NCI-H1092 (cell line): ENCODE data around the gene NR3C2.

Source experiments
- DNase-seq: peaks from one replicate; lab custom pipeline; 2025; lab: John Stamatoyannopoulos, UW

Gene NR3C2

GRCh38 chr4:148312956-148313490 lies 129.2 kb downstream of the NR3C2 start:
- no peak for DNase-seq

DNA sequence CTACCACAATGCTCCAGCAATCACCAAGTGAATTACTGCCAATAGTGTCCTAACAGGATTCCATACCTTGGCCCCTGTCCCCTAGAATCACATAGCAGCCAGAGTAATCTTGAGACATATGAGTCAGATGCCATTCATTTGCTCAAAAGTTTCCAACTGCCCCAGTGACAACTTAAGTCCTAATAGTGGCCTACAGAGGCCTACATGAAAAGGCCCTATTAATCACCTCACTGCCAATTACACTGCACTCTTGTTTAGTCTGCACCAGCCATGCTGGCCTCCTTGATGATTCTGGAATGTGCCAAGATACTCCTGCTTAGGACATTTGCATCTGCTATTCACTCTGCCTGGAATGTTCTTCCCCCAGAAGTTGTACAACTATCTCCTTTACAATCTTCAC lies 130.7 kb downstream of the NR3C2 start:
- DNase-seq: no peak

DNA sequence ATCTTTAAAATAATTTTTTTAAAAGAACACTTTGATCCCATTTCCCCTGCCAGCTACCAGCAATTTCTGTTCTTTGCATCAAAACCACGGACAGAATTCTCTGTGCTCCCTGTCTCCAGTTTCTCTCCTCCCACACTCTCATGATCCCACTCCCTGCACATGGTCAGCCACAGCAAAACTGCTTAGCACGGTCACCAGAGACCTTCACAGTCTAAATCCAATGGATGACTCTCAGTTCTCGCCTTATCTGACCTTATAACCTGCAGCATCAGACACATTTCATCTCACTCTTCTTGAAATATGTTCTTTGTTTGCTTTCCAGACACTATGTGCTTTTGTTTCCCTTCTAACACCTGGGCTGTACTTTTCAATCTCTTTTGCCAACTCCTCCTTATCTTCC lies 131.5 kb downstream of the NR3C2 start:
- no peak for DNase-seq

GRCh38 chr4:148305751-148306150 lies 136.5 kb downstream of the NR3C2 start:
- no peak for DNase-seq

DNA sequence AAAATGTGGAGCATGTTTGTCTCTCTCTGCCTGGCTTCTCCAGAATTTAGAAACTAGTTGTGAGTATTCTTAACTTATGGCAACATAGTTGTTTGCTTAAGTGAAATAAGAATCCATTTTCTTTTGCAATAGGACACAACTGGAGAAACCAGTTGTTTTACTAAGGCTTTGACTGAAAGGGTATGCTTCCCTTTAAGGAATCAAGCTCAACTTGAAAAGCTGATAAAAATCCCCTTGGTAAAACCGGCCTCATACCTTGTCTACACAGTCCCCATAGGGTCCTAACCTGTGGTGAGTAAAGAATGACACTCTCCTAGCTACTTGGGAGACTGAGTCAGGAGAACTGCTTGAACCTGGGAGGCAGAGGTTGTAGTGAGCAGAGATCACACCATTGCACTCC lies 139.8 kb downstream of the NR3C2 start:
- DNase-seq: no peak

DNA sequence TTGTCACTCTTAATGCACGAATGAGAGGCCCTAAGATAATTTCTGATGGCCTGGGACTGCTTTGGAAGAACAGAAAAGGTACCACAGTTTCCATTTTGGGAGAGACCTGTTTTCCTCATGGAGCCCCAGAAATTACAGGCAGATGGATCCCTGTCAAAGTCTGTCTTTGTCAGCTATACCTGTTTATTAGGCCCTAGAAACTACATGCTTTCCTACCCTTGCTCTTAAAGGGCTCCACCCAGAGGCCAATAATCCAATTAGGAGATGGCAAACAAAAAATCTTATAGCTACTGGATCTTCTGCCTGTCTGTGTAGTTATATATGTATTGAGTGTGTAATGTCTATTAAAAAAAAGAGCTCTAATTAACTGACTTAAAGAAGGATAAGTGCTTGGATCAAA lies 141.3 kb downstream of the NR3C2 start:
- no peak for DNase-seq

DNA sequence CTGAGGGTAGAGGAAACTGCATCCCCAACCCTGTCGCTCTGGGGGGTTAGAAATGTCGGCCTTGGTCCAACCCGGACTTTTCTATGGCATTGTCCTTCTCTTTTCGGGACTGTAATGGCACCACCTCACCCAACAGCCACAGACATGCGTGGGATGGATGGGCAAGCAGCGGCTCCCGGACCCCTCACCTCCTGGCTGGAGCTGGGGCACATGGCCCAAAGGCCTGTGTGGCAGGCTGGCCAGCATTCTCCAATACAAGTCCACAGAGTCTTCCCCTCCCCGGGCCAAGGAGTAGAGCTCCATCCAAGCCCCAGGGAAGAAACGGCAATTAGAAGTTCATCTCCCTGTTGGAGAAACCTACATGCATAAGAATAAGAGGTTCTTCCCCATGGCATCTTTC lies 142.9 kb downstream of the NR3C2 start:
- no peak for DNase-seq

GRCh38 chr4:148296498-148296897 lies 145.7 kb downstream of the NR3C2 start:
- no peak for DNase-seq

GRCh38 chr4:148295642-148296041 lies 146.6 kb downstream of the NR3C2 start:
- no peak for DNase-seq

- DNase-seq: no peak
These were observed 148.6 kb downstream of the NR3C2 start for GRCh38 chr4:148293571-148293970.

GRCh38 chr4:148292686-148293085 lies 149.5 kb downstream of the NR3C2 start:
- DNase-seq: no peak

- DNase-seq: no peak
These were observed 152.5 kb downstream of the NR3C2 start for GRCh38 chr4:148289740-148290139.

DNA sequence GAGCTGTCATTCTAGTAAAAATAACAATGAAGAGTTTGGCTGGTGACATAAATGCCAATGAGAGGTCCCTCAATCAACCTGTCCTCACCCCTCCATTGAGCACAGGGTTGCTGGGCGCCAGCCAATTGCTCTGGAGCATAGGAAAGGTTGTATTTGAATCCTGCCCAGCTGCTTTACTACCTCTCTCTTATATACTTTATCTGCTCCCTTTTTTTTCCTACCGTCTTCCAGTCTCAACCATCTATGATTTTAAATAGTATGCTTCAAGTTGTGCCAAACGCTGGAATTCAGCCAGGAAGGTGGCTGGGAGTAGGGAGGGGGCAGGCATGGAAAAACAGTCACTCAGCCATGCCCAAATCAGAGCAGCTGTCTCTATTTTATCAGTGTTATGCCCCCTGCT lies 153.8 kb downstream of the NR3C2 start:
- no peak for DNase-seq

DNA sequence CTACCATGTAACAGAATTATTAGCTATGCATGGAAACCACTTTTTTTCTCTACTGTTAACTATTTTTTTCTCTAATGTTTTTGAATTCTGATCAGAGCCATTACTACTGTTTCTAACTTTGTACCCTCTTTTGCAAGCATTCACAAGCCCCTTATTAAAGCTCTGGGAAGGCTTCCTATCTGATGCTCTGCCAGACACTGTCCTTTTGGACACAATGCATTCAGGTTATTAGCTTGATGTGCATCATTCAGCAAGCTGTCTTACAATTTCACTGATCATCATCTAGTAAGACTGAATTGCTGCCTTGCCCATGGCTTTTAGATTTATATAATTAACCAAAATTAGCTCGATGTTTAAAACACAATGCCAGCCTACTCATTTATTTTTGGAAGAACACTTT lies 155.1 kb downstream of the NR3C2 start:
- no peak for DNase-seq

DNA sequence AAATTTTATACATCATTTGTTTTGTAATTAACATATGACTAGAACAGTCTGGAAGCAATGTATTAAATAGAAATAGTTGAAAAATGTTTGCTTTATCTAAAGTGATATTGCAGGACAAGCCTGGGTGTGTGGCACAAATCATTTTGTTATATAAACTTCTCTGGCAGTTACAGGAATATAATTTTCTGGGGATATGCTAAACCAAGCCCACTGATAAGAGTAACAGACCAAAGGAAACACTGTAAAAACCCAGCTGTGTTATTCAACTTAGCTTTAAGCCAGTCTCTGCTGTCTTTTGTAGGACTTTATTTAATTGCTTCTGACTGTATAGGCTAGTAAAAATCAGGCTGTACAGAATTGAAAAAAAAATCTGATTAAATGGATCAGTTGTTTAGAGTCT lies 156.2 kb downstream of the NR3C2 start:
- DNase-seq: no peak

- no peak for DNase-seq
These were observed 158.5 kb downstream of the NR3C2 start for GRCh38 chr4:148283665-148284064.

- no peak for DNase-seq
These were observed 163.9 kb downstream of the NR3C2 start for GRCh38 chr4:148278310-148278709.

DNA sequence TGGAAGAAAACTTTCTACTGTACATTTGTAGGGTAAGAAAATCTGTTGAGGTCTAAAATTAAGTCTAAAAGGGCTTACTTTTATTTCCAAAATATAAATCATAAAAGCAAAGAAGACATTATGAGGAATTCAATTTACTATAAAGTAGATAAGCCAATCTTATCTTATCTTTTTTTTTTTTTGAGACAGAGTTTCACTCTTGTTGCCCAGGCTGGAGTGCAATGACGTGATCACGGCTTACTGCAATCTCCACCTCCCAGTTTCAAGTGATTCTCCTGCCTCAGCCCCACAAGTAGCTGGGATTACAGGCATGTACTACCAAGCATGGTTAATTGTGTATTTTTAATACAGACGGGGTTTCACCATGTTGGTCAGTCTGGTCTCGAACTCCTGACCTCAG lies 166.9 kb downstream of the NR3C2 start:
- DNase-seq: no peak

DNA sequence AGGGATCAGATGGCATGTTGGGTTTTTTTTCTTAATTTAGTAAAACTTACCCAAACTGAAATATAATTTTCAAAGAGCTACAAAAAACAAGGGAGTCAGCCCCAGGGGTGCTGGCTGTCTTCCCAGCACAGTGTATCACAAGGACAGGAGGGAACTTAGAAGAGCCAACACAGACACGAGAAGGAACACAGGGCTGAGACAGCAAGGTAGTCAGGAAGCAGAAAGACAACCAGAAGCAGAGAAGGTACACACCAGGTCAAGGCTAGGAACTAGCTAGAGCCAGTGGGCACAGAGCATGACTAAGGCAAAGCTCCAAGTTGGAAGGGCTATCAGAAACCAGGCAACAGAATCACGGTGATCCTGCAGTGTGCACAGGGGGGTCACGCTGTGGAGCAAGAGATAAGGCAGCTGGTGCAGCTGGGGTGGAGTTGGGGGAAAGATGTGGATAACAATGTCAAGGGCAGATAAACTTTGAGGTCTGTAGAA lies 168.7 kb downstream of the NR3C2 start:
- no peak for DNase-seq

DNA sequence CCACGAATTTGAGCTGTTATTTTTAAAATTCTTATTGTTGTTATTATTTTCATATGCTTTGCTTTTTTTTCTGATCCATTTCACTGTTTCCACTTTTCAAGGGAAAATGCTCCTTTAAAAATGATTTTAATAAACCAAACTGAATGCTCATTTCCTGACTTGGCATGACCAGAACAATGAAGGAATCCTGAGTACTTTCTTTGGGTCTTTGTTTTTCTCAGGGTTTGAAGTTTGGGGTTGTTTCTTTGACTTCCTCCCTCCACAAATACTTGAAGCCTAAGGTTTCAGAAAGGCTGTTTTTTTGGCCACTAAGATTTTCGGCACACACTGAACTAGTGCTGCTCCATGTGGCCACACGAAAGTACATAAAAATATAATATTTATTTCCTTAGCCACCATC lies 171.0 kb downstream of the NR3C2 start:
- no peak for DNase-seq

GRCh38 chr4:148270630-148271029 lies 171.6 kb downstream of the NR3C2 start:
- no peak for DNase-seq

DNA sequence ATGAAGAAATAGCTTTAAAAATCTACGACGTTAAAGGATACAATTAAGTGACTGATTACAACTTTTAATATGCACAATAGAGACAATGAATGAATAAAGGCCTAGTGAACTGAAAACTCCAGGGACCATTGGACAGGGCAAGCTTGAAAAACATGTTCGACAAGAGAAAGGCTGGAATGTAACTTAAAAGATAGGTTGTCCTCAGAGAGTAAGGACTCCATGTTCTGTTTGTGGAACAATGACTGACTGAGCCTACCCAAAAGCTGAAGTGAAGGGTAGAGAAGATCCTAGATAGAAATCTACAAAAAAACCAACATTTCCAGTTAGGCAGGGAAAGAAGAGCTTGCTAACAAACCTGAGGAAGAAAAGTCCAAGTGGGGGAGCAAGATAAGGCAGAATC lies 173.4 kb downstream of the NR3C2 start:
- no peak for DNase-seq

GRCh38 chr4:148266921-148267320 lies 175.3 kb downstream of the NR3C2 start:
- DNase-seq: no peak

DNA sequence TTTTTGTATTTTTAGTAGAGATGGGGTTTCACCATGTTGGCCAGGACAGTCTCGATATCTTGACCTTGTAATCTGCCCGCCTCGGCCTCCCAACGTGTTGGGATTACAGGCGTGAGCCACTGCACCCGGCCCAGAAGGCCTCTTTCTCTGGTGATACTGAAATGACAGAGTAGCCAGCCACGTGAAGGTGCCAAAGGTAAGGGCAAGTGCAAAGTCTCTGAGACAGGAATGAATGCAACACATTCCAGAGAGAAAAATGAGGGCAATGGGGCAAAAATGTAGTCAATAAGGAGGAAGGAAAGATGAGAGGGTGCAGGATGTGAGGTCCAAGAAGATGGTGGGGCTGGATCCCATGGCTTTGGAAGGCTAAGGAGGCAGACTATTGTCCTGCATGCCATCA lies 176.0 kb downstream of the NR3C2 start:
- no peak for DNase-seq

DNA sequence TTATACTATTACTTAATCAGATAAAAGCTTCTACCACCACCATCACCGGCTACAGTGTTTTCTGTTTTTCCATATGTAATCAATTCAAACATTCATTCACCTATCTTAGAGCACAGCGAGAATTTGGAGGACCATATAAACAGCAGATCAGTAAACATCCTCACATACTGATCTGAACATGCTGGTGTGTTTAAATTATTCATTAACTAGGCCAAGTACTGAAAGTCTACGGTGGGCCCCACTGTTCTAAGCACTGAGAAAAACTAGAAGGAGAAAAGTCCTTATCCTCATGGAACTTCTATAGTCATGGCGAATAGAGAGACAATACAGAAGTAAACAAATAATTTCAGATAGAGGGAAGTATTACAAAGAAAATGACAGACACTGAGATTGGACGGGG lies 176.6 kb downstream of the NR3C2 start:
- DNase-seq: no peak
